HL-60/S4 treated with phorbol 12-myristate 13-acetate at 8.2 ng/mL for 4 days and 3 days (cell line): ENCODE data around the gene RBM20.
"Not testable (repeated sequence)": the region's sequence is repeated elsewhere in the genome, so short reads cannot be mapped to it uniquely, and the experiment has no call there.

Source experiments
- in situ Hi-C: fragments of 300-500 bp; cut with MboI; formaldehyde crosslinking; loops from 2 replicates; pipeline ENCODE4 v1.15.0; 2022; ENCODE audit warnings: low sequenced_read_pairs

RBM20 gene

GRCh38 chr10:110647136-110647430, 2.9 kb downstream of the RBM20 start:
- in situ Hi-C loops: no loop called here

- in situ Hi-C loops: no loop called here
Measured at GRCh38 chr10:110648692-110649346, 4.7 kb downstream of the RBM20 start.

- in situ Hi-C loops: no loop called here
Measured at GRCh38 chr10:110649347-110650264, 5.5 kb downstream of the RBM20 start.

GRCh38 chr10:110650265-110650668, 6.1 kb downstream of the RBM20 start:
- in situ Hi-C loops: no loop called here

- in situ Hi-C loops: no loop called here
Measured at GRCh38 chr10:110651044-110651958, 7.2 kb downstream of the RBM20 start.

- in situ Hi-C loops: no loop called here
Measured at GRCh38 chr10:110652475-110653118, 8.5 kb downstream of the RBM20 start.

- in situ Hi-C loops: no loop called here
Measured at GRCh38 chr10:110655320-110655719, 11.2 kb downstream of the RBM20 start.

- in situ Hi-C loops: no loop called here
Measured at GRCh38 chr10:110656612-110657011, 12.5 kb downstream of the RBM20 start.

GRCh38 chr10:110657973-110658691, 14.0 kb downstream of the RBM20 start:
- in situ Hi-C loops: no loop called here

- in situ Hi-C loops: no loop called here
Measured at GRCh38 chr10:110659558-110659957, 15.4 kb downstream of the RBM20 start.

GRCh38 chr10:110660289-110660688, 16.2 kb downstream of the RBM20 start:
- in situ Hi-C loops: not testable (repeated sequence)

GRCh38 chr10:110661292-110661691, 17.2 kb downstream of the RBM20 start:
- in situ Hi-C loops: no loop called here

- in situ Hi-C loops: no loop called here
Measured at GRCh38 chr10:110664483-110665420, 20.6 kb downstream of the RBM20 start.

GRCh38 chr10:110666259-110666658, 22.1 kb downstream of the RBM20 start:
- in situ Hi-C loops: not testable (repeated sequence)

GRCh38 chr10:110666673-110667072, 22.5 kb downstream of the RBM20 start:
- in situ Hi-C loops: no loop called here

GRCh38 chr10:110667620-110668343, 23.6 kb downstream of the RBM20 start:
- in situ Hi-C loops: no loop called here

GRCh38 chr10:110668443-110668842, 24.3 kb downstream of the RBM20 start:
- in situ Hi-C loops: no loop called here

- in situ Hi-C loops: no loop called here
Measured at GRCh38 chr10:110670335-110670734, 26.2 kb downstream of the RBM20 start.
